ENCODE measurements around the gene OBSCN. TPM values are rescaled to one million over a fixed set of nuclear protein-coding genes. Genes with fewer than 3 reads are reported as not detected.
A peak's percentile ranks its signal among the peaks of the same experiment; 100 is the strongest.

The OBSCN gene
- total and polyA plus RNA-seq, 11 donors: 155 to 524 (median 354) TPM

- H3K9me3 ChIP-seq: no peaks in the 10 kb centered on the region
- intact Hi-C loops (cut with DNase I): no loop called here
- ATAC-seq (no peak), DNase-seq (peak in 4 of 5 donors; percentile 14 to 51 (median 22))
- H3K36me3 ChIP-seq: peaks cover 0 to 52% (median 16%) of the 10 kb centered on the region in 9 donors
- WGBS, 4 donors: 85 to 92% (median 87%) methylated on average over 7 to 15 of the region's 15 CpGs
- TF ChIP-seq POLR2A (IDR thresholded peaks at IDR 0.05): no peak
- TF ChIP-seq, protein P1, sequence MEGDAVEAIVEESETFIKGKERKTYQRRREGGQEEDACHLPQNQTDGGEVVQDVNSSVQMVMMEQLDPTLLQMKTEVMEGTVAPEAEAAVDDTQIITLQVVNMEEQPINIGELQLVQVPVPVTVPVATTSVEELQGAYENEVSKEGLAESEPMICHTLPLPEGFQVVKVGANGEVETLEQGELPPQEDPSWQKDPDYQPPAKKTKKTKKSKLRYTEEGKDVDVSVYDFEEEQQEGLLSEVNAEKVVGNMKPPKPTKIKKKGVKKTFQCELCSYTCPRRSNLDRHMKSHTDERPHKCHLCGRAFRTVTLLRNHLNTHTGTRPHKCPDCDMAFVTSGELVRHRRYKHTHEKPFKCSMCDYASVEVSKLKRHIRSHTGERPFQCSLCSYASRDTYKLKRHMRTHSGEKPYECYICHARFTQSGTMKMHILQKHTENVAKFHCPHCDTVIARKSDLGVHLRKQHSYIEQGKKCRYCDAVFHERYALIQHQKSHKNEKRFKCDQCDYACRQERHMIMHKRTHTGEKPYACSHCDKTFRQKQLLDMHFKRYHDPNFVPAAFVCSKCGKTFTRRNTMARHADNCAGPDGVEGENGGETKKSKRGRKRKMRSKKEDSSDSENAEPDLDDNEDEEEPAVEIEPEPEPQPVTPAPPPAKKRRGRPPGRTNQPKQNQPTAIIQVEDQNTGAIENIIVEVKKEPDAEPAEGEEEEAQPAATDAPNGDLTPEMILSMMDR (IDR thresholded peaks at IDR 0.05): no peak
- H3K4me1 ChIP-seq: peaks cover 0 to 31% (median 7%) of the 10 kb centered on the region in 12 donors
- H3K27me3 ChIP-seq: no peaks in the 10 kb centered on the region
- no peak overlapping the region for H3K4me3 ChIP-seq
- no peak overlapping the region for H3K27ac ChIP-seq
These were observed 141.9 kb downstream of the OBSCN start for GRCh38 chr1:228349701-228350171.

DNA sequence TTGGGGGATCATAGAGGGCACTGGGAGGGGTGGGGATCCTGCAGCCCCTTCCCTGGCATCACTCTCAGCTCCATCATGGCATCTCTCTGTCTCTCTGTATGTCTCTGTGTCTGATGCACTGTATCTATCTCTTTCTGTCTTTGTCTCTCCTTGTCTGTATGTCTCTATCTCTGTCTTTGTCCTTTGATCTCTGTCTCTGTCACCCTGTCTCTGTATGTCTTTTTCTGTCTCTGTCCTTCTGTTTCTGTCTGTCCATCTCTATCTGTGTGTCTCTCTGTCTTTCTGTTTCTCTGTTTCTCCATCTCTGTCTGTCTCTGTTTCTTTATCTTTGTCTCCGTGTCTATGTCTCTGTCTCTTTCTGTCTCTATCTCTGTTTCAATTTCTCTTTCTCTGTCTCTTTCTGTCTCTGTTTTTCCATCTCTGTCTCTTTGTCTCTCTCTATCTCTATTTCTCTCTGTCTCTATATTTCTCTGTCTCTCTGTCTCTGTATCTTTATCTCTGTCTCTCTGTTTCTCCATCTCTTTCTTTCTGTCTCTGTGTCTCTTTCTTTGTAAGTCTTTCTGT lies 142.4 kb downstream of the OBSCN start:
- Histone ChIP-seq H3K9me3 (no peaks in the 10 kb centered on the region), H3K4me3 (no peak overlapping the region), H3K4me1 (peaks cover 0 to 26% (median 7%) of the 10 kb centered on the region in 12 donors), H3K27me3 (no peaks in the 10 kb centered on the region), H3K36me3 (peaks cover 0 to 57% (median 16%) of the 10 kb centered on the region in 9 donors), H3K27ac (no peak overlapping the region)
- ATAC-seq: no peak
- 81 to 90% (median 85%) methylated on average over 1 of the region's 1 CpG for WGBS, 4 donors
- intact Hi-C loops (cut with DNase I): no loop called here
- DNase-seq: no peak
- TF ChIP-seq POLR2A (IDR thresholded peaks at IDR 0.05): no peak
- TF ChIP-seq, protein P1 (IDR thresholded peaks at IDR 0.05): no peak

- no peaks in the 10 kb centered on the region for H3K9me3 ChIP-seq
- no peak overlapping the region for H3K27ac ChIP-seq
- ATAC-seq (no peak), DNase-seq (peak in 3 of 5 donors; percentile 21 to 51 (median 21))
- TF ChIP-seq, protein P1 (IDR thresholded peaks at IDR 0.05): no peak
- TF ChIP-seq POLR2A (IDR thresholded peaks at IDR 0.05): no peak
- intact Hi-C loops (cut with DNase I): no loop called here
- H3K4me1 ChIP-seq: peaks cover 0 to 17% (median 6%) of the 10 kb centered on the region in 12 donors
- H3K4me3 ChIP-seq: no peak overlapping the region
- 85 to 93% (median 89%) methylated on average over 29 to 37 of the region's 37 CpGs for WGBS, 4 donors
- peaks cover 0 to 60% (median 19%) of the 10 kb centered on the region in 9 donors for H3K36me3 ChIP-seq
- no peaks in the 10 kb centered on the region for H3K27me3 ChIP-seq
These were observed 143.3 kb downstream of the OBSCN start for GRCh38 chr1:228350831-228351781.

- TF ChIP-seq, protein P1 (IDR thresholded peaks at IDR 0.05): no peak
- TF ChIP-seq POLR2A (IDR thresholded peaks at IDR 0.05): no peak
- no peaks in the 10 kb centered on the region for H3K27me3 ChIP-seq
- no peak overlapping the region for H3K4me3 ChIP-seq
- no peaks in the 10 kb centered on the region for H3K9me3 ChIP-seq
- DNase-seq (peak in 3 of 5 donors; percentile 24 to 47 (median 27)), ATAC-seq (no peak)
- peaks cover 0 to 10% (median 5%) of the 10 kb centered on the region in 12 donors for H3K4me1 ChIP-seq
- 80 to 84% (median 81%) methylated on average over 12 to 13 of the region's 13 CpGs for WGBS, 4 donors
- intact Hi-C loops (cut with DNase I): no loop called here
- peak overlapping the region in 1 of 12 donors; percentile 13 for H3K27ac ChIP-seq
- peaks cover 0 to 62% (median 22%) of the 10 kb centered on the region in 9 donors for H3K36me3 ChIP-seq
These were observed 144.0 kb downstream of the OBSCN start for GRCh38 chr1:228351850-228352249.

Data from heart left ventricle (tissue), 16 donors.